GM18520 (cell line): ENCODE results near the gene DDX55.

Experiments
- ATAC-seq: cut with Tn5 transposase; IDR thresholded peaks from one replicate; pipeline ENCODE4 v1.9.1; 2021; ENCODE audit not compliant: unreplicated experiment

Gene DDX55

DNA sequence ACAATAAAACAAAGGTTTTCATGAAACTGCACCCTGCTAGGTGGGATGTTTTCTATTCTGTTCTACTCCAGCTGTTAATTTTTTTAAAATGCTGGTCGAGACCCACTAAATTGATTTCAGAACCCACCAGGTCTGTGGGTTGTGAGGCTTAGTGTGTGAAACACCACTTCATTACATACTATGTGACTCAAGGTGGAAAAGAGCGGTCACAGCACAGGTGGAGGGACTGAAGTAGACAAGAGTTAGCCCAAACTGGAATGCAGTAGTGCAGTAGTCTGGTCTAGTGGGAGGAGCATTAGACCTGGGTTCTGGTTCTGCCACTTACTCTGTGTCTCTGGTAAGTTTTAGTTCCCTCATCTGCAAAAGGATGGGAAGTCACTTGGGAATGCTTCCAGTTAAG is 12.2 kb downstream of the DDX55 start:
- ATAC-seq: no peak

DNA sequence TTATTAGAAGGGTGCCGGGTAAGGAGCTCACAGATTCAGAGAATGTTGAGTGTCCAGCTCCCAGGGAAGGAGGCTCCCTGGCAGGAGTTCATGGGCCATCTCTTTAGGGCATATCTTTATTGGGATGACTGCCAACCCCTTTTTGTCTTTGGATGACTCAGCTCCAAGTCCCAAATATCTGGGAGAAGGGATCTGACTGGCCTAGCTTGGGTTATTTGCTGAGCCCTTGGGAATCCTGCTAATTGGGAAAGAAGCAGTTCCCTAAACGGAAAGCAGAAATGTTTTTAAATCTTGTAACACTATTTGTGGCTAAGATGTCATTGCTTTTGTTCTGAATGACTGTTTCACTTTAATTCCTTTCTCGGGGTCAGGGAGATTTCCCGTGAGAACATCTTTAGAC is 12.6 kb downstream of the DDX55 start:
- no peak for ATAC-seq

DNA sequence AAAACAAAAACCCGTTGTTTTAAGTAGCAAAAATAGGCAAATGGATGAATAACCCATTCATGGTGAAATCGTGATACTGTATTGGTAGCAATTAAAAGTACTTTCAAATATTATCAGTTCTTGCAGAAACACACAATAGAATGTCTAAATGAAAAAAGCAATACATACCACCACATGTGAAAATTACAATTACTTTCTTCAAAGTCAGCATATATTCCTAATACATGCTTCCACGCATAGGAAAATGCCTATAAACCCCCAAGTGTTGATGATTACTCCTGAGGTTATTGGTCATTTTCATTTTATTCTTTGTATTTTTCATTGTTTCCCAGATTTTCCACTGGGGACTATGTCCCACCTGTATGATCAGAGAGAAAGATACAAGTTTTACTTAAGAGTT is 15.2 kb downstream of the DDX55 start:
- ATAC-seq: no peak

DNA sequence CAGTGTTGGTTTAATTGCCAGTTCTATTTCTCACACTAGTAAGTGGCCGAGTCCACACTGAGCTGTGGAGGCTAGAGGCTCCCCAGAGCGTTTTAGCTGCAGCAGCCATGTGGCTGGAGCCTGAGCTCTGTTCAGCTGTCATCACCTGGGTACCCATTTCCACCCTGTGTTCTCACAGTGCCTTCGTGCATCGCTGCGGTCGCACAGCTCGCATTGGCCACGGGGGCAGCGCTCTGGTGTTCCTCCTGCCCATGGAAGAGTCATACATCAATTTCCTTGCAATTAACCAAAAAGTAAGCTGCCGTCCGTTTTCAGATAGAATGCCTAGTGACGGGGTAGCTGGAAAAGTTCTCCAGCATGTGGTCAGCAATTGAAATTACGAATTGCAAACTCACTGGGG is 15.7 kb downstream of the DDX55 start:
- ATAC-seq: no peak

DNA sequence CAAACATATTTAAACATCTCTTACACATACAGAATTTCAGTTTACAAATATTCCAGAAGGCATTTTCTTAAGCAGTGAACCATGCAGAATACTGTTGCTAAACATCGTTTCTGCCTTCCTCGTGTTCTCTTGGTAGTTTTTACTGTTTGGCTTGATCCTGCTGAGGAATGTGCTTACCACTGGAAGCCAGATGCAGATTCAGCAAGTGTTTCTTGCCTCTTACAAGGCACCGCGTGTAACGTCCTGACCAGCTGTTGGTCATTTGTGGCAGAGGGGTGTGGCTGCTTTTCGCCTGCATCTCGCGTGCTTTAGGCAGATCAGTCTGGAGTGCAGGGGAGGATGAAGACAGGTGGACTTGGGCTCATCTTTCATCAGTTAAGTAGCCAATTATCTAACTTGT is 19.2 kb downstream of the DDX55 start:
- no peak for ATAC-seq

DNA sequence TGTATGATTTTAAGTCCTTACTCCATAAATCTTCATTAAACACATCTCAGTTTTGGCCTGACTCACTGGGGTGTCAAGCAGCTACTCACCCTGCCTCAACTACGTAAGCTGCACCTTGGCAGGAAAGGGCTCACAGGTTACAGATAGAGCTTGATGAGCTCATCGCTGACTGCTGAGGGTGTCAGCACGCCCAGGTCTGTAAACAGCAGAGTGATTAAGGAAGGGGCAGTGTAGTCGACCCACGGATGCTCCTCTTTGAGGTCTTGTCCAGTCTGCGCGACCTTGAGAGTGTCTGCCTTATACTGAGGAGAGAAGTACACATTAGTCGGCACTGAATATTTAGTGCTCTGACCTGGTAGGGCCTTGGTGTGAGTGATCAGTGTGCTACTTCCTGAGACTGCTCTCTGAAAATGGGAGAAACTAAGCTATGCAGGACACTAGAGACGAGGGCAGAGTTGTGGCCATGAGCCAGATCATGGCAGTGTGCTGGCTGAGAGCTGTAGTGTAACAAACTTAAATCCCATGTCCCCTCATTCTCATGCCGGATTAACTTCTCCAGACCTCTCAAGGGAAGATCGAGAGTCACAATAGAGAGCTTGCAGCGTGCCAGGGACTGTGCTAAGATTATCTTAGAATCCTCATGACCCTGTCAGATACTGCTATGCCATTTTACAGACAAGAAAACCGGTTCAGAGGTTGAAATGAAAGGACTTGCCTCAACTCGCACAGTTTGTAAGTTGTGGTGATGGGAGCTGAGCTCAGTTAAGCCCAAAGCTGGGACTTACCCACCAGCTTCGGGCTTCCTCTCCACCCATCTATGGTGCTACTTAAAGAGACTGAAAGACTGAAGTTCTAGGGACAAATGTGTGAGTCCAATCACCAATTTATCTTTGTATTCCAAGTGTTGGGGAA is 20.0 kb downstream of the DDX55 start:
- no peak for ATAC-seq

DNA sequence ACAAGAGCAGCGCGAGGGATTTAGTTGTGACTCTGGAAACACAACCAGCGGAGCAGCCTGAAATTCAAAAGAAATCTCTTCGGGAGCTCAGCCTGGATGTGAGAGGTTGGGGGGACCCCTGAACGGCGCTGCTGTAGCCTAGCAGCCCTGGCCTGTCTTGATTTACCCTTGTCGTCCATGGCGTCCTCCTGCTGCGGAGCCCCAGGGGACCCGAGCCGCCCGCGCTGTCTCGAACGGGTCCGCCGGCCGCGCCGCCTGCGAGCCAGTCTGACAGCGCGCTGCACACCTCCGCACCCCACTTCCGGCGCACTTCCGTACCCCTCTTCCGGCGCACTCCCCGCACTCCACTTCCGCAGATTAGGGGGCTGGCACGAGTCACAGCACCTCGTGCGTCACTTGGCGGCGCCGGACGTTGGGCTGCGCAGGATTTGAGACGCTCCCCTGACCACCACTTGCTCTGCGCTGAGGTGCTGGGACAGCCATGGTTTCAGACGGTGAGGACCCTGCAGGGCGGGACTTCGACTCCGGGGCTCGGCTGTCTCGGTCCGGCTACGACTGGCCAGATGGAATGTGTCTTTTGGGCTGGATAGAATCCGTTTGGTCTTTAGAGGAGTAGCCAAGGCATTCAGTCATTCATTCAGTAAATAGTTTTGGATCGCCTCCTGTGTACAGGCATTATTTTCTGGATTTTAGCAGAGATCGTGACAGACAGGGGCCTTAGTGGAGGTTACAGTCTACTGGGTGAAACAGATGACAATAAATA is 31.7 kb downstream of the DDX55 start, which contains the start of the genes EIF2B1 and GTF2H3:
EIF2B1 (minus strand) TSS at position 308 of the 763 bp plus-strand sequence; CDS start at position 179, 129 bp downstream.
GTF2H3 (plus strand) TSS at position 451 of the 763 bp plus-strand sequence; CDS start at position 482, 31 bp downstream.
- ATAC-seq: peak; percentile 93

DNA sequence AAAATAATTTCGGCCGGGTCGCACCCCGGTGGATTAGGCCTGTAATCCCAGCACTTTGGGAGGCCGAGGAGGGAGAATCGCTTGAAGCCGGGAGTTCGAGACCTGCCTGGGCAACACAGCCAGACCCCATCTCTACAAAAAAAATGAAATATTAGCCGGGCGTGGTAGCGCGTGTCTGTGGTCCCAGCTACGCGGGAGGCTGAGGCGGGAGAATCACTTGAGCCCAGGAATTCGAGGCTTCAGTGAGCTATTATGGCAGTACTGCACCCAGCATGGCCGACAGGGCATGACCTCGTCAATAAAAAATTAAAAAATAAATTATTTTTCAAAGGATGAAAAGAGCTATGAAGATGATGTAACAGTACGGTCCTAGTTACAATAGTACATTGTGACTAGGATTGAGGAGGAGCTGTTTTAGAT is 32.3 kb downstream of the DDX55 start:
- no peak for ATAC-seq

GRCh38 chr12:123643911-123644310 is 42.0 kb downstream of the DDX55 start:
- ATAC-seq: no peak

DNA sequence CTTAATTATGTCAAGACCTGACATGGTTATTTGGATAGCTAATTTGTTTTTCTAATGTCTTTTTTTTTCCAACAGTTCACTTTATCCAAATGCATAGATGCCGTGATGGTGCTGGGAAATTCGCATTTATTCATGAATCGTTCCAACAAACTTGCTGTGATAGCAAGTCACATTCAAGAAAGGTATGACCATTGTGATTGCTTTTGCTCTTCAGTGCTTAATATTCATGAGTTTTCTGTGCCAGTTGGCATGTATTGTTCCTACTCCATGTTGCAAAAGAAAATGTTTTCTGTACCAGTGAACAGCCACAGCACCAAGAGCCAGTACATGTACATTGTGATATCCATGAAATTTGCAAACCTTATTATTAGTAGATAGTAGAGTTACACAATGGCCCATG is 43.5 kb downstream of the DDX55 start:
- ATAC-seq: no peak

- no peak for ATAC-seq
Observed at GRCh38 chr12:123645878-123646277, 44.0 kb downstream of the DDX55 start.

GRCh38 chr12:123648401-123648800 is 46.5 kb downstream of the DDX55 start:
- no peak for ATAC-seq

DNA sequence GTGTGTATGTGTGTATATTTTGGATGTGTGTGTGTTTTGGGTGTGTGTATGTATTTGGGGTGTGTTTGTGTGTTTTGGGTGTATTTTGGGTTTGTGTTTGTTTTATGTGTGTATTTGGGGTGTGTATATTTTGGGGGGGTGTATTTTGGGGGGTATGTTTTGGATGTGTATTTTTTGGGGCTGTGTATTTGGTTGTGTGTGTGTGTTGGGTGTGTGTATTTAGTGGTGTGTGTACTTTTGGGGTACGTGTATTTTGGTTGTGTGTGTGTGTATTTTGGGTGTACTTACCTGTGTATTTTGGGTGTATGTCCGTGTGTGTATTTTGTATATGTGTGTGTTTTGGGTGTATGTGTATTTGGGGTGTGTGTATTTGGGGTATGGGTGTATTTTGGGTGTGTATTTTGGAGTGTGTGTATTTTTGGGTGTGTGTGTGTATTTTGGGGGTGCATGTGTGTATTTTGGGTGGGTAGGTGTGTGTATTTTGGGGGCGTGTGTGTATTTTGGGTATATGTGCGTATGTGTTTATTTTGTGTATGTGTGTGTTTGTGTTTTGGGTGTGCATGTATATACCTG is 52.3 kb downstream of the DDX55 start:
- ATAC-seq: no peak

DNA sequence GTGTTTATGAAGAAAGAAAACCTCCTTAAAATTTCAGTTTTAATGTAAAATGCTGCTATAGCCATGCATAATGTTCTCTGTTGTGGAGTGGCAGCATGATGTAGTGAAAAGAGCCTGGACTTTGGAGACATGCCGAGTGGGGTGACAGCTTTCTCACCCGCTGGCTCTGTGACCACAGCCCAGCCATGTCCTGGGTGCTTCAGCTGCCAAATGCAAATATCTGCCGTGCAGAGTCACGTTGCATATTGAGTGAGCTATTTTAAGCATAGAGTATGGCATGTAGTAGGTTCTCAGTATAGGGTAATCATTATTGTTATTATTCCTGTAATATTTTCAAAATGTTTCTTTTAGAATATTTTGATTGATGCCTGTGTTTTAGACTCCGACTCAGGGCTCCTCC is 53.5 kb downstream of the DDX55 start:
- ATAC-seq: peak; percentile 90

DNA sequence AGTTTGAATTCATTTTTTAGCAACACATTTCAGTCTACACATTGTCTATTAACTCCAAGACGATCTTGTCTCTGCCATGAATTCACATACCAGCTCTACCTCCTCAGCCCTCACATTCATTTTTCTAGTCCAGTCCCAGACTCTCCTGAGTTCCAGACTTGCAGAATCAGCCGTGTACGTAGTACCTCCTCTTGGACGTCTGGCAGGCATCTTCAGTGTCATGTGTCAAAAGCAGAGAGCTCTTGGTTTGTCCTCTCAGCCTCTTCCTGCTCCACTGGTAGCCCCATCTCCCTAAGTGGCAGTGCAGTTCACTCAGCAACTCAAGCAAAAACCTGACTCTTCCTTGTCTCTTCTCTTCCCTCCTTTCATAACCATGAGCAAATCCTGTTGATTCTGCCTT is 54.5 kb downstream of the DDX55 start:
- no peak for ATAC-seq

- ATAC-seq: no peak
Observed at GRCh38 chr12:123657211-123657610, 55.3 kb downstream of the DDX55 start.

- no peak for ATAC-seq
Observed at GRCh38 chr12:123659996-123660727, 58.3 kb downstream of the DDX55 start.

- no peak for ATAC-seq
Observed at GRCh38 chr12:123667771-123668170, 65.9 kb downstream of the DDX55 start.
